Suprapubic skin (tissue), 4 donors: ENCODE measurements around the gene CCNE1.

Experiments
- CTCF ChIP-seq, 2 donors: fragments of 200-600 bp in 1 of 2; fragments of 450-650 bp in 1 of 2; sonication (generic) in 1 of 2; IDR thresholded peaks; one replicate each; pipeline ENCODE4 v1.5.1; 2016 to 2019; ENCODE audit warnings: antibody characterized with exemption in 2 of 2, mild to moderate bottlenecking in 1 of 2, moderate library complexity in 1 of 2
- POLR2A ChIP-seq, 2 donors: fragments of 450-650 bp; IDR thresholded peaks; one replicate each; pipeline ENCODE4 v1.6.1; 2017; ENCODE audit warnings: antibody characterized with exemption in 2 of 2, mild to moderate bottlenecking in 2 of 2, moderate library complexity in 2 of 2
- POLR2AphosphoS5 ChIP-seq, 3 donors: sonication (generic); formaldehyde crosslinking; IDR thresholded peaks; one replicate each; pipeline ENCODE4 v1.6.1; 2017; ENCODE audit warnings: antibody characterized with exemption in 3 of 3

- TF ChIP-seq CTCF (IDR thresholded peaks at IDR 0.05) (no peak), POLR2A (IDR thresholded peaks at IDR 0.05) (no peak), POLR2AphosphoS5 (IDR thresholded peaks at IDR 0.05) (no peak)
Observed at GRCh38 chr19:29855087-29855486, 43.3 kb downstream of the CCNE1 start.
